ENCODE results near the gene TRAIP. TPM values are rescaled to one million over a fixed set of nuclear protein-coding genes. Genes with fewer than 3 reads are reported as not detected.
"Not testable (repeated sequence)": the region's sequence is repeated elsewhere in the genome, so short reads cannot be mapped to it uniquely, and the experiment has no call there.

The TRAIP gene
- total RNA-seq, 2 experiments from 2014 or later: 24.0 to 24.4 TPM

DNA sequence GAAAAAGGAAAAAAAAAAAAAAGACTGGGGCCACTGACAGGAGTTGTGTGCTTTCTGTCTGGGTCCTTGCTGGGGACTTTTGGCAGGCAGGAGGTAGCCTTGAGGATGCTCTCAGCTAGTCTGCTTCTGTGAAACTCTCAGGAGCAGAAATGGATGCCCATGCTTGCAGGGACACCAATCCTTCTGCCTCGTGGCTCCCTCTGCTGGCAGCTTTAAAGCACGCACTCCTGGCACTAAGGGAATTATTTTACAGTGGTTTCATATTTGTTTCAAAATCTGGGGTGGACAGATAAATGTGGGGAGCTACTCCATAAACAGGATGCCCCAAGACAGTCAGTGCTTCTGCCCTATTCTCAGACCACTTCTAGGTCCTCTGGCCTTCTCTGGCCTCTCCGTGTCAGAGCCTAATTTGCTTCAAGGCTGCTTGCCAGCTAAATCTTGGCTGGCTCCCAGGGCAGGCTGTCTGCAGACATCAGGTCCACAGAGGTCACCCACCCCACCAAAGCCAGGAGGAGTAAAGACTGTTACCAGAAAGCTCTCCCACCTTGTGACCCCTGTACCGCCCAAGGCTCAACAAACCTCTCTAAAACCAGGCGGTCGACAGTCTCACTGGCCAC, 17.1 kb downstream of the TRAIP start:
- Mint-ChIP-seq H3K36me3 (peaks cover 12% of the 10 kb centered on the region), H3K4me1 (peaks cover 1% of the 10 kb centered on the region), H3K9me3 (no peaks in the 10 kb centered on the region), H3K27ac (no peak overlapping the region), H3K27me3 (no peaks in the 10 kb centered on the region), H3K4me3 (no peak overlapping the region)
- ATAC-seq (ENCODE audit: low read depth) (peak; percentile 79), DNase-seq (peak; percentile 77)
- POLR2A ChIA-PET: interaction anchor here (0.6 to 7.2 kb wide), 8 partner anchors 26 to 428 kb away, joined by 3 to 72 read pairs (median 4); partner anchors contain the start of genes AMIGO3, INKA1, RHOA and UBA7

DNA sequence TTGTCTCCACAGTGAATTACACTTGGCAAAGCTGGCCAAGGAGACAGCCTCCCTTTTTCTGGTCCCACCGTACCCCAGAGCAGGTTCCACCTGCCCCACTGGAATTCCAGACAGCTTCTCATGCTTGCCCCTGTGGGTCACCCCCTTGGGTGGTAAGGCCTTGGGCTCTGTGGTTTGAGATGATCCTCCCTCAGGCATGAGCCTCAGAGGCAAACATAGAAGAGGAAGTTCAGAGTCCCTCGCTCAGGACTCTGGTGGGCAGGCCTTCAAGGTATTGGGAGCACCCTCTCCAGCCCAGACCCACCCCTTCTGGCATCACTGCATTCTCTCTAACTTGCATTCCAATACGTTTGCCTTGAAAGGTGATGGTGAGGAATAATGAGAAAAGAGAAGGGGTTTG, 25.0 kb downstream of the TRAIP start:
- DNase-seq: no peak
- ATAC-seq (ENCODE audit: low read depth): no peak
- no peak overlapping the region for H3K4me3 Mint-ChIP-seq
- H3K4me1 Mint-ChIP-seq: no peaks in the 10 kb centered on the region
- H3K9me3 Mint-ChIP-seq: no peaks in the 10 kb centered on the region
- POLR2A ChIA-PET: interaction anchor here (0.6 kb wide), 1 partner anchor 105 kb away, joined by 3 read pairs; no protein-coding TSS in a partner anchor
- peaks cover 15% of the 10 kb centered on the region for H3K36me3 Mint-ChIP-seq
- no peaks in the 10 kb centered on the region for H3K27me3 Mint-ChIP-seq
- H3K27ac Mint-ChIP-seq: no peak overlapping the region

DNA sequence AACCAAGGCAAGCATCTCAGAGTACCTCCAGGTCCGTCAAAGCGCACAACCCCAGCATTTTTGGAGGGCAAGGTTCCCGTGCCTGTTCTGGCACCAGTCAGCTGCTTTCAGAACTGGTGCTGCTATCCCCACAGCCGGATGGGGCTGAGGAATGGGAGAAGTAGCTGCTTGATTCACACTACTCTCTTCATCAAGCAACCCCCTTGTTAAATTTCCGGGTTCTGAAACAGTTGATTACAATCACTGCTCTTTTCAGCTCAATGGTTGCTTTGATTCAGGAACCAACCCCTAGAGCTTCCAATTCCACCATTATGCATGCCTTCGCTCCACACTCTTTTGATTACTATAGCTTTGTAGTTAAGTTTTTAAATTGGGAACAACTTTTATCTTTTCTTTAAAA, 30.3 kb downstream of the TRAIP start:
- POLR2A ChIA-PET: interaction anchor here (0.7 to 2.3 kb wide), 2 partner anchors 22 to 124 kb away, joined by 4 to 9 read pairs; partner anchors contain the start of gene INKA1
- no peaks in the 10 kb centered on the region for H3K9me3 Mint-ChIP-seq
- no peak overlapping the region for H3K27ac Mint-ChIP-seq
- H3K4me3 Mint-ChIP-seq: no peak overlapping the region
- DNase-seq (no peak), ATAC-seq (ENCODE audit: low read depth) (no peak)
- no peaks in the 10 kb centered on the region for H3K4me1 Mint-ChIP-seq
- H3K36me3 Mint-ChIP-seq: peaks cover 5% of the 10 kb centered on the region
- H3K27me3 Mint-ChIP-seq: no peaks in the 10 kb centered on the region

DNA sequence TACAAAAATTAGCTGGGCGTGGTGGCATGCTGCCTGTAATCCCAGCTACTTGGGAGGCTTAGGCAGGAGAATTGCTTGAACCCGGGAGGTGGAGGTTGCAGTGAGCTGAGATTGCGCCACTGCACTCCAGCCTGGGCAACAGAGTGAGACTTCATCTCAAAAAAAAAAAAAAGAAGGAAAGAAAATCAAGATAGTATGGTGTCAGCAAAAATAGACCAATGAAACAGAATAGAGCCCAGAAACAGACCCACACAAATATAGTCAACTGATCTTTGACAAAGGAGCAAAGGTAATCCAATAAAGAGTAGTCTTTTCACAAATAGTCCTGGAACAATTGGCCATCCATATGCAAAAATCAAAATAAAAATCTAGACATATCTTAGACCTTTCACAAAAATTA, 33.2 kb downstream of the TRAIP start:
- H3K27ac Mint-ChIP-seq; H3K9me3 Mint-ChIP-seq; H3K36me3 Mint-ChIP-seq; H3K27me3 Mint-ChIP-seq; H3K4me3 Mint-ChIP-seq; DNase-seq; ATAC-seq (ENCODE audit: low read depth); H3K4me1 Mint-ChIP-seq: not testable (repeated sequence)
- POLR2A ChIA-PET: interaction anchor here (0.7 kb wide), 1 partner anchor 130 kb away, joined by 3 read pairs; no protein-coding TSS in a partner anchor

DNA sequence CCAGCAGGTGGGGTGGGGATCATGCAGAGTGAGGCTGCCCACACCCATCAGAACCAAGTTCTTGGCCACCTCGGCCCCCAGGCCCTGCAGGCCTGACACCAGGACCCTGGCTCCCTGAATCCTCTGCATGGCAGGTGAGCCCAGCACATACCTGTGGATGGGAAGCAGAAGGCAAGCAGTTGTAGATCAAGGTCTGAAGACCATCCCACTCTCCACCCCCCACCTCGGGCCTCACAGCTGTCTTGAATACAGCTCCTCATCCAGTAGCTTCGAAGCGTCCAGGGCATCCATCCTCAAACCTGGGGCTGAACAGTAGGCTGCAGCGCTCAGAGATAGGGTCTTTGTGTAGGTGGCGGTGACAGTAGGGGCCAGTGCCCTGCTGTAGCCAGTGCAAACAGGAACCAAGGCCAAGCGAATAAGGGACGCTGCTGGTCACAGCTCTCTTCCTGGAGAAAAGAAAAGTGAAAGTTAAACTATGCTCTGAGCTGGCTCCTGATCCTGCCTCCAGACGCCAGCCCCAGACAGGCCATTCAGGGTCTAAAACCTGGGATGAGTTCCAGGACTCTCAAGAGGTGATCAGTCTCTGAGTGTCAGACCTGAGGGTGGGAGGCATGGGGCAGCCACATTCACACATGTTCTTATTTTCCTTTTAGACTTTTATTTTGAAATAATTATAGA, 42.7 kb downstream of the TRAIP start, which contains the start of gene UBA7:
TSS of gene UBA7 (minus strand) at position 457 of the 678 bp plus-strand sequence. CDS start at position 291, 166 bp downstream.
- ATAC-seq (ENCODE audit: low read depth): peak; percentile 94
- no peaks in the 10 kb centered on the region for H3K27me3 Mint-ChIP-seq
- POLR2A ChIA-PET: interaction anchor here (0.8 to 3.6 kb wide), 10 partner anchors 10 to 524 kb away, joined by 3 to 65 read pairs (median 4); partner anchors contain the start of genes GMPPB, INKA1 and MON1A

DNA sequence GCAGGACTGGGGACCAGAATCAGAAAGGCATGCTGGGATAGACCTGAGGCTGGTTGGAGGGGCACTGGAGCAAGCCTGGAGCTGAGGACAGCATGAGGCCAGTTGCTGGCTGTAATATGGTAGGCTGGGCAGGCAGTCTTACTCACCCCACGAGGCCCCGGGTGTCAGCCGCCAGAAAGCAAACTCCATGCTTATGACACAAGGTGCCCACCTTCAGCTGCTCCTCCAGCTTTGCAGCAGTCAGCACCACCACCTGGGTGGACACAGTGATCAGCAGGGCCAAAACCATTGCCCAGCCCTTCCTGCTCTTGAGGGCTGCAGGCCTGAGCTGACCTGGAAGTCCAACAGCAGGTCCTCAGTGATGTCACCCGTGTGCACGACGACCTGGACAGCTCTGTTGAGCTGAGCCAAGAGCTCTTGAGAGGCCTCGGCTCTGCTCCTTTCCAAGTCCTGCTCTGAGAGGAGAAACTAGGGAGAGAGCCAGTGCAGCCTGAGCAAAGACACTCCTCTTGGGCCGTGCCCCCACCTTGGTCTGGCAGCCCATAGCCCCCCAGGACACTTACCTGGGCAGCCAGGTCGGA, 43.4 kb downstream of the TRAIP start:
- DNase-seq: no peak
- H3K4me3 Mint-ChIP-seq: peak overlapping the region; percentile 99
- H3K4me1 Mint-ChIP-seq: peaks cover 31% of the 10 kb centered on the region
- no peaks in the 10 kb centered on the region for H3K9me3 Mint-ChIP-seq
- H3K27me3 Mint-ChIP-seq: no peaks in the 10 kb centered on the region
- H3K27ac Mint-ChIP-seq: peak overlapping the region; percentile 97
- peak; percentile 6 for ATAC-seq (ENCODE audit: low read depth)
- POLR2A ChIA-PET: interaction anchor here (0.8 to 3.6 kb wide), 8 partner anchors 10 to 524 kb away, joined by 3 to 65 read pairs (median 4); partner anchors contain the start of genes GMPPB, INKA1 and MON1A
- peaks cover 21% of the 10 kb centered on the region for H3K36me3 Mint-ChIP-seq

More for the DNA sequence above, 42.7 kb downstream of the TRAIP start, which contains the start of gene UBA7:
- Mint-ChIP-seq H3K36me3 (peaks cover 19% of the 10 kb centered on the region), H3K9me3 (no peaks in the 10 kb centered on the region), H3K4me1 (peaks cover 24% of the 10 kb centered on the region), H3K27ac (peak within 1 kb of the TSS; percentile 97), H3K4me3 (peak within 1 kb of the TSS; percentile 99)
- peak; percentile 61 for DNase-seq

DNA sequence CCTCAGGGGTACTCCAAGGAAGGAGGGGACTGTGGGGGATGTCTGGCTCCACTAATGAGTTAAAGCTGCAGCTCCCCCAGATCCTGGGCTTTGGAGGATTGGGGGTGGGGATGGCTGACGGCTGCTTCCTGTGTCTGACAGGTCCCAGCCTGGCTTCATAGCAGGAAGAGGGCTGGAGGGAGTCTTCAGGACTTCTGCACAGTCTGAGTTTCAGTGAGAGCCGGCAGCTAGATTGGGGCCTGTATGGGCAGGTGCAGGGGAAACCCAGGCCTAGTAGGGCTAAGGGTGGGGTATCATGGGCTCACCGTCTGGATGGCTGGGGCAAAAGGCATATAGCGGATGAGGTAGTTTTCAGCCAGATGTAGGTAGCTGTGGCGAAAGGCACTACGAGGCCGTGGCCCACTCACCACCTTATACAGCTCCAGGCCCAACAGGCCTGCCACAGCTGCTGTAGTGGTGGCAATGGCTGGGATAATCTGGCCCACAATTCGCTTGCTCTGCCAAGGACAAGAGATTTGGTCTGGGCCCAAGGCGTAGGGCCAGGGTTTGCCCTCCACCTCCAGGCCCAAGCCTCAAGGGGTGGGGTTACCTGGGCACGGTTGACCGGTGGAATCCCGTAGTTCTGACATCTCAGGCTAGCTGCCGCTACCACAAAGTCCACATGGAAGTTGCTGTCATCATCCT, 48.8 kb downstream of the TRAIP start:
- Mint-ChIP-seq H3K9me3 (no peaks in the 10 kb centered on the region), H3K27ac (peak overlapping the region; percentile 87), H3K4me1 (peaks cover 56% of the 10 kb centered on the region), H3K36me3 (peaks cover 23% of the 10 kb centered on the region), H3K4me3 (peak overlapping the region; percentile 64), H3K27me3 (no peaks in the 10 kb centered on the region)
- ATAC-seq (ENCODE audit: low read depth) (no peak), DNase-seq (no peak)
- POLR2A ChIA-PET: interaction anchor here (0.6 to 6.5 kb wide), 6 partner anchors 9 to 132 kb away, joined by 3 to 72 read pairs (median 3); partner anchors contain the start of gene RBM6

DNA sequence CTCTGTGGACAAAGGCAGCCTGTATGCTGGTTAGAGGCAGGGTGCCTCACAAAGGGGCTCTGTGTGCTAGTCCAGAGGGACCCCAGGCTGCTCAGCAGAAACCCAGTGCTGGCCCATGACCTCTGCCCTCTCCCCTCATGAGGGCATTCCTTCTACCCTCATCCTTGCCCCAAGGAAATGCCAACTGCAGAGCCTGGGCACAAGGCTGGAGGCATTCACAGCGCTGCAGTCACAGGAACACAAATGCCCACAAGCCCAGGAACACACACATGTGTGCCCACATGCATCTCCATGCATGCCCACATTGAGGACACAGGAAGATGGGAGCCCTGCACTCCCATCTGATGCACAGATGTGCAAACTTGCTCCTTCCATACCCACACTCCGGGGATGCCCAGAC, 49.5 kb downstream of the TRAIP start:
- peaks cover 58% of the 10 kb centered on the region for H3K4me1 Mint-ChIP-seq
- POLR2A ChIA-PET: interaction anchor here (0.5 to 6.5 kb wide), 3 partner anchors 21 to 364 kb away, joined by 3 to 72 read pairs (median 3); partner anchors contain the start of gene IP6K1
- peak overlapping the region; percentile 87 for H3K27ac Mint-ChIP-seq
- H3K27me3 Mint-ChIP-seq: peaks cover 7% of the 10 kb centered on the region
- no peak for DNase-seq
- H3K9me3 Mint-ChIP-seq: no peaks in the 10 kb centered on the region
- no peak for ATAC-seq (ENCODE audit: low read depth)
- H3K36me3 Mint-ChIP-seq: peaks cover 19% of the 10 kb centered on the region
- H3K4me3 Mint-ChIP-seq: peak overlapping the region; percentile 64

DNA sequence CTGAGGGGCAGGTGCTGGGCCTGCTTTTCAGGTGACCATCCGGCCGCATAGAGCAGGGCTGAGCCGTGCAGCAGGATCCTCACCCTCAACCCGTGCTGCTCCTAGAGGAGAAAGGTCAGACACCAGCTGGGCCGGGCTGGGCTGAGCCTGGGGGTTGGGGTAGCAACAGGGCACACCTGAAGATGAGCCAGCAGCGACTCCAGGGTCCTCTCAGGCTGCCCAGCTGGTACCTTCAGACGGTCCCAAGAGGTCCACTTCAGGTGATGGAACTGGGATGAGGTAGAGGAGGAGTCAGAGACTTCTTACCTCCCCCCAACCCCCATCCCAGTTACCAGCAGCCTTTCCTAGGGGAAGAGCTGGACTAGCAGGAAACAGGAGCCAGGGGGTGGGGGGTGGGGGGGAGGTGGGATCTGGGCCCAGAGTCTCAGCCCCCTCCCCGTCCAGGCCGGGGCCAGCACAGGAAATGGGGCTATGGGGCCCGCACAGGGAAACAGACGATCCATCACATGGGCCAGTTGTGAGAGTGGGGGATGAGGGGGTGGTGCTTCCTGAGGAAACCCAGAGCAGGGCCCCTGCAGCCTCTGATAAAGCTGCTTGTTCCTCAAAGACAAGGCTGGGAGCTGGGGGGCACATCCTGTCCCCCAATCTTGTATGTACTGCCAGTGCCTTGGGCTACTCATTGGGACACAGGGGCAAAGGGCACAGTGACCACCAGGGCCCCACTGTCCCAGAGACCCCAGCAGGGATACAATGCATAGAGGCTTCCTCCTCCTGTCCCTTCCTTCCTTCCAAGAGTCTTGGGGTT, 50.3 kb downstream of the TRAIP start:
- Mint-ChIP-seq H3K27ac (peak overlapping the region; percentile 87), H3K4me1 (peaks cover 57% of the 10 kb centered on the region), H3K9me3 (no peaks in the 10 kb centered on the region), H3K4me3 (peak overlapping the region; percentile 64), H3K36me3 (peaks cover 16% of the 10 kb centered on the region), H3K27me3 (peaks cover 14% of the 10 kb centered on the region)
- DNase-seq: peak; percentile 55
- POLR2A ChIA-PET: interaction anchor here (0.5 to 6.5 kb wide), 6 partner anchors 8 to 798 kb away, joined by 3 to 72 read pairs (median 3); partner anchors contain the start of genes IP6K1 and UBA7
- peak; percentile 39 for ATAC-seq (ENCODE audit: low read depth)

DNA sequence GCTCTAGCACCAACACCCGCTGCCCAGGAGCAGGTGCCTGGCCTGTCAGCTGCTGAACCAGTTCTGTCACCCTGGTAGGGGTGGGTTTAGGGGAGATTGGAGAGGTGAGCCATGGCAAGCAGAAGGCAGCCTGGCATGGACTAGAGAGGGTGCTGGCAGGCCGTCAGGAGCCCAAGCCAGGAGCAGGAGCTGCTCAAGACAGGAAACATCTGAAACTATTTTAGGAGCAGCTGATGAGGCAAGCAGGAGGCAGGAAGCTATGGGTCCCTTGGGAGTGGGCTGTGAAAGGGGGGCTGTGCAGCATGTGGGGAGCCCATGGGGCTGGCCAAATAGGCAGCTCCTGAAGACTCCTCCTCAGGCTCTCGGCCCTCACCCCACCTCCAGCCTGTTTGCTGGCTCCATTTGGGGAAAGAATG, 51.0 kb downstream of the TRAIP start:
- peaks cover 55% of the 10 kb centered on the region for H3K4me1 Mint-ChIP-seq
- H3K27me3 Mint-ChIP-seq: peaks cover 19% of the 10 kb centered on the region
- POLR2A ChIA-PET: interaction anchor here (0.7 to 6.5 kb wide), 5 partner anchors 9 to 799 kb away, joined by 3 to 72 read pairs (median 3); partner anchors contain the start of gene UBA7
- peak overlapping the region; percentile 48 for H3K4me3 Mint-ChIP-seq
- DNase-seq: no peak
- no peak for ATAC-seq (ENCODE audit: low read depth)
- peaks cover 13% of the 10 kb centered on the region for H3K36me3 Mint-ChIP-seq
- H3K9me3 Mint-ChIP-seq: no peaks in the 10 kb centered on the region
- H3K27ac Mint-ChIP-seq: peak overlapping the region; percentile 87

DNA sequence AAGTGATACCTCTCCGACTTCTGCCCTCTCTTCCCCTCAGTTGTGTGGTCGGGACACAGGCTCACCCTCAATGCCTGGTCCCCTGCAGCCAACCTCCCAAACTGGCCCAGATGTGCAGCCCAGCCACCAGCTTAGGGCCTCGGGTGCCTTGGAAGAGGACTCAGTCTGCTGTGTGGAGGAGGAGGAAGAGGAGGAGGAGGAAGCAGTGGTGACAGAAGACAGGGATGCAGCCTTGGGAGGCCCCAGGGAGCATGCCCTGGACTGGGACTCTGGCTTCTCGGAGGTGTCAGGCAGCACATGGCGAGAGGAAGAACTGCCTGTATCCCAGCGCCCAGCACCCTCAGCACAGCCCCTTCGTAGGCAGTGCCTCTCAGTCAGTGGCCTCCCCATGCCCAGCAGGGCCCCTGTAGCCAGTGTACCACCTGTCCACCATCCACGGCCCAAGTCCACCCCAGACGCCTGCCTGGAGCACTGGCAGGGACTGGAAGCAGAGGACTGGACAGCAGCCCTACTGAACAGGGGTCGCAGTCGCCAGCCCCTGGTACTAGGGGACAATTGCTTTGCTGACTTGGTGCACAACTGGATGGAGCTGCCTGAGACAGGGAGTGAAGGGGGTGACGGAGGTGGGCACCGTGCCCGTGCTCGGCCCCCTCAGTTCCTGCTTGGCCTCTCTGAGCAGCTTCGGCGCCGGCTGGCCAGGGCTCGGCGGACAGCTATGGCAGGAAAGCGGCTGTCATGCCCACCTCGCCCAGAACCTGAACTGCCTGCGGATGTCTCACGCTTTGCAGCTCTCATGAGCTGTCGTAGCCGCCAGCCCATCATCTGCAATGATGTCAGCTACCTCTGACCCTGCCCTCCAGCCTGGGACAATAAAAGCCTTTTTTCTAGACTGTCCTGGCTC, 52.0 kb downstream of the TRAIP start:
- peak overlapping the region; percentile 87 for H3K27ac Mint-ChIP-seq
- H3K4me1 Mint-ChIP-seq: peaks cover 50% of the 10 kb centered on the region
- peaks cover 6% of the 10 kb centered on the region for H3K36me3 Mint-ChIP-seq
- DNase-seq (no peak), ATAC-seq (ENCODE audit: low read depth) (no peak)
- no peaks in the 10 kb centered on the region for H3K9me3 Mint-ChIP-seq
- peak overlapping the region; percentile 88 for H3K4me3 Mint-ChIP-seq
- H3K27me3 Mint-ChIP-seq: peaks cover 24% of the 10 kb centered on the region
- POLR2A ChIA-PET: interaction anchor here (0.6 to 6.5 kb wide), 11 partner anchors 10 to 535 kb away, joined by 3 to 72 read pairs (median 7); partner anchors contain the start of genes MON1A, TRAIP and UBA7
